ENCODE results near the gene ALG14. TPM values are rescaled to one million over a fixed set of nuclear protein-coding genes. Genes with fewer than 3 reads are reported as not detected.

Gene ALG14
- total RNA-seq, 1 donor from 2014 or later, result 10.5 TPM

DNA sequence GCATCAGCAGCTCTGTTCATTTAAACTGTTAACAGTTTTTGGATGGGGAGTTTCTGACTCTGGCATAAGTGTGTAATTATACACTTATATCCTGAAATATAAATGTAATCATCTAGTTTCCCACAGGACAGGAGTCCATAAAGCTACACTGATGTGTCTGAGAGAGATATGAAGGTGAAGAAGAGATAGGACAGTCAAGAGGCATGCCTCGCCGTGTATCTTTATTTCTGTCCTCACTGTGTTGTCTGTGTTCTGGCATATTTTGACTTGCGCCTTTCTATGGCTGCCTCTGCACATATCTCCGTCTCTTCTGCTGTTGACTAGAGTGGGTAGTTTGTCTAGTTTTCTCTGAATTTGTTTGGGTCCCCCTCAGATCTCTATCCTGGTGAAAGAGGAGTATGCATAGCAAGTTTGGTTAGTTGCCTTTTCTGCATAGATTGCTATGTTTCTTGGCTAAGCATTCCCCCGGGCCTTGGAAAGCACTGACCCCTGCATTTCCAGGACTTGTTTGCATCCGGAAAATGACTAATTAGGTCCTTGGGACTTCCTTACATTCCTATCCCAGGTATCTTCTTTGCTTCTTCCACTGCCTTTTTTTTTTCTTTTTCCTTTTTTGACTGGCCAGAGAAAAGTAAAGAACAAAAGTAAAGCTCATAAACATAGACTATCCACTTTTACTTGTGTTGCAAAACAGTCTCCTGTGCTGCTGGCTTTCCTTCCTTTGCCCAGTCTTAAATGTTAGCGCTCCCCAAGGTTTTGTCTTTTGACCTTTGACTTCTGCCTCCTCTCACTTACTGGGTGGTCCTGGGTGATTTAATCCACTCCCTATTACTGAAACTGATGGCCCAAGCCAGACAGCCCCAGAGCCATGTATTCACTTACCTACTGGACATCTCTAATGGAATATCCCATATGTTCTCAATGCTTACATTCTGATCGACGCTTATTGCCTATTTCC, 118.2 kb downstream of the ALG14 start:
- TF ChIP-seq, protein P1, sequence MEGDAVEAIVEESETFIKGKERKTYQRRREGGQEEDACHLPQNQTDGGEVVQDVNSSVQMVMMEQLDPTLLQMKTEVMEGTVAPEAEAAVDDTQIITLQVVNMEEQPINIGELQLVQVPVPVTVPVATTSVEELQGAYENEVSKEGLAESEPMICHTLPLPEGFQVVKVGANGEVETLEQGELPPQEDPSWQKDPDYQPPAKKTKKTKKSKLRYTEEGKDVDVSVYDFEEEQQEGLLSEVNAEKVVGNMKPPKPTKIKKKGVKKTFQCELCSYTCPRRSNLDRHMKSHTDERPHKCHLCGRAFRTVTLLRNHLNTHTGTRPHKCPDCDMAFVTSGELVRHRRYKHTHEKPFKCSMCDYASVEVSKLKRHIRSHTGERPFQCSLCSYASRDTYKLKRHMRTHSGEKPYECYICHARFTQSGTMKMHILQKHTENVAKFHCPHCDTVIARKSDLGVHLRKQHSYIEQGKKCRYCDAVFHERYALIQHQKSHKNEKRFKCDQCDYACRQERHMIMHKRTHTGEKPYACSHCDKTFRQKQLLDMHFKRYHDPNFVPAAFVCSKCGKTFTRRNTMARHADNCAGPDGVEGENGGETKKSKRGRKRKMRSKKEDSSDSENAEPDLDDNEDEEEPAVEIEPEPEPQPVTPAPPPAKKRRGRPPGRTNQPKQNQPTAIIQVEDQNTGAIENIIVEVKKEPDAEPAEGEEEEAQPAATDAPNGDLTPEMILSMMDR (IDR thresholded peaks at IDR 0.05; ENCODE audit: unreplicated experiment), result no peak
- Mint-ChIP-seq H3K9me3 (ENCODE audit: low read depth) (no peaks in the 10 kb centered on the region), H3K4me3 (ENCODE audit: low read depth) (no peak overlapping the region), H3K27ac (peak overlapping the region; percentile 29), H3K36me3 (ENCODE audit: insufficient read depth) (no peaks in the 10 kb centered on the region), H3K27me3 (no peaks in the 10 kb centered on the region), H3K4me1 (ENCODE audit: low read depth) (peaks cover 34% of the 10 kb centered on the region)
- DNase-seq (ENCODE audit: low spot score, unreplicated experiment), result no peak

DNA sequence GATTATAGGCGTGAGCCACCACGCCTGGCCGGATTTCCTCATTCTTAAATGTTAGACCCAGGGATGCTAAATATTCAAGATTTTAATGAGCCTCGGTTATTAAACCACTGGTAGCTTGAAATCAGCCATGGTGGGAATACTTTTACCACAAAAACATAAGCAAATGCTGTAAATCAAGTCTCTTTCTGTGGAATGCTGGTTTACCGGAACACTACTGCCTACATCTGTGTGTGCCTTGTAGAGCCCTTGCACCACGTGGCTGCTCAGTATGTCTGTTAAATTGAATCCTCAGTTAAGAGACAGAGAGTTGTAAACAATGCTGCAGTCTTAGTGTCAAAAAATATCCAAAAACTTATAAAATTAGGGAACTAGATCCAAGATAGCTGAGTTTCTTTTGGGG, 119.0 kb downstream of the ALG14 start:
- H3K4me1 Mint-ChIP-seq (ENCODE audit: low read depth), result peaks cover 35% of the 10 kb centered on the region
- no peaks in the 10 kb centered on the region for H3K9me3 Mint-ChIP-seq (ENCODE audit: low read depth)
- no peak overlapping the region for H3K4me3 Mint-ChIP-seq (ENCODE audit: low read depth)
- no peak overlapping the region for H3K27ac Mint-ChIP-seq
- H3K36me3 Mint-ChIP-seq (ENCODE audit: insufficient read depth), result no peaks in the 10 kb centered on the region
- H3K27me3 Mint-ChIP-seq, result no peaks in the 10 kb centered on the region
- TF ChIP-seq, protein P1 (IDR thresholded peaks at IDR 0.05; ENCODE audit: unreplicated experiment), result no peak
- DNase-seq (ENCODE audit: low spot score, unreplicated experiment), result no peak

DNA sequence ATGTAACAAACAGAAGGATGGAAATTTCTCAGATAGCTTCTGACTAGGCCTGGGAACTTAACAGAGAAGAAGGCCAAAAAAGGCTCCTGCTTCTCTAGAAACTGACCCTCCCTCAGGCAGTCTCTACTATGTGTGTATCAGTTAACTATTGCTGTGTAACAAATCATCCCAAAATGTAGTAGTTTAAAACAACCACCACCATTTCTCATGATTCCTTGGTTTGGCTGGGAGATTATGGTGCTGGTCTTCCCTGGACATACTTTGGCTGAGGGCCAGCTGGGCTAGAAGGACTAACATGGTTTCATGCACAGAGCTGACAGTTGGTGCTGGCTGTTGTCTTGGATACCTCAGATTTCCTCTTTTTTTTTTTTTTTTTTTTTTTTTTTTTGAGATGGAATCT, 119.6 kb downstream of the ALG14 start:
- H3K4me1 Mint-ChIP-seq (ENCODE audit: low read depth), result peaks cover 36% of the 10 kb centered on the region
- no peaks in the 10 kb centered on the region for H3K9me3 Mint-ChIP-seq (ENCODE audit: low read depth)
- H3K36me3 Mint-ChIP-seq (ENCODE audit: insufficient read depth), result no peaks in the 10 kb centered on the region
- H3K27ac Mint-ChIP-seq, result no peak overlapping the region
- no peak overlapping the region for H3K4me3 Mint-ChIP-seq (ENCODE audit: low read depth)
- no peaks in the 10 kb centered on the region for H3K27me3 Mint-ChIP-seq
- TF ChIP-seq, protein P1 (IDR thresholded peaks at IDR 0.05; ENCODE audit: unreplicated experiment), result no peak
- no peak for DNase-seq (ENCODE audit: low spot score, unreplicated experiment)

DNA sequence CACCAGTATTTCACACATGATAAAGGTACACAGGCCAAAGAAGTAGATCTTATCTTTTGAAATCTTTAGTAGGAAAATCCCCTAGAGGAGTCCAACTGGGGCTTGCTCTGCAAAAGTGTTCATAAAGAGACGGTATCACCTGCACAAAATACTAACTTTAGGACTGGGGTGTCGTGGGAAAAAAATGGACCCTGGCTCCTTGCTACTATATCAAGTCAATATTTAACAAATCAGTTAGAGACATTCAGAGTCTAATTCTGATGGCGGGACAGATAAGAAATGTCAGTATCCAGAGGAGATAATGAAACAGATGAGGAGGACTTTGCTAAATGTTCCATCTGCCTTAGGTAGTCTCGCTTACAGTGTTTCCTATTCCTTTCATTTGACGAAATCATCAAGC, 120.2 kb downstream of the ALG14 start:
- no peaks in the 10 kb centered on the region for H3K36me3 Mint-ChIP-seq (ENCODE audit: insufficient read depth)
- H3K4me1 Mint-ChIP-seq (ENCODE audit: low read depth), result peaks cover 37% of the 10 kb centered on the region
- DNase-seq (ENCODE audit: low spot score, unreplicated experiment), result no peak
- no peak overlapping the region for H3K4me3 Mint-ChIP-seq (ENCODE audit: low read depth)
- TF ChIP-seq, protein P1 (IDR thresholded peaks at IDR 0.05; ENCODE audit: unreplicated experiment), result no peak
- H3K27ac Mint-ChIP-seq, result no peak overlapping the region
- H3K9me3 Mint-ChIP-seq (ENCODE audit: low read depth), result no peaks in the 10 kb centered on the region
- no peaks in the 10 kb centered on the region for H3K27me3 Mint-ChIP-seq

DNA sequence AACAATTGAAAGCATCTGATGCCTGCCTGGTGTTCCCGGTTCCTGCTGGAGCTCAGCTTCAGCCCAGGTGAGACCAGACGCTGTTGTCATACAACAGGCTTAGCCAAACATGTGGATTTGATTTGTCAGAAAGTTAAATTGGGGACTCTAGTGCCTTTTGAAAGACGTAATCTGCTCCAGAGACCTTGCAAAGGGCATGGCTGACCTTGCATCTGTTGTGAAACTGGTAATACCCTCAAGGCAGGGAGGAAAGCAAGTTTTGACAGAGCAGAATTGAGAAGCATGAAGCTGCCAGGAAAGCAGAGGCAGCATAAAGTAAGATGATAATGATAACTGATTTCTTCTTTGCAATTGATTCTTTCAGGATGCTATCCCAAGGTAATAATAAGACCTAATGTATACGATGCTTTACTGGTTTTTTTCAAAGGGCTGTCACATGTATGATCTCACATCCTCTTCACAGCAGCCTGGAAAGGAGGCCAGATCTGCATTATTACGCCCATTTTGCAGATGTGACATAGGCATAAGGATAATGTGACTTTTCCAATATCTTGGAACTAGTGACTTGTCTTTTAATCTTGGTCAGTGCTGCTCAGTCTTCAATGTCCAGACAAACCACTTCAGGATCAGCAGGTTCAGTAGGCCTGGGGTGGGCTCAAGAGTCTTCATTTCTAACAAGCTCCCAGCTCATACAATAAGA, 121.1 kb downstream of the ALG14 start:
- no peak overlapping the region for H3K27ac Mint-ChIP-seq
- H3K9me3 Mint-ChIP-seq (ENCODE audit: low read depth), result no peaks in the 10 kb centered on the region
- no peaks in the 10 kb centered on the region for H3K36me3 Mint-ChIP-seq (ENCODE audit: insufficient read depth)
- no peak overlapping the region for H3K4me3 Mint-ChIP-seq (ENCODE audit: low read depth)
- H3K27me3 Mint-ChIP-seq, result no peaks in the 10 kb centered on the region
- DNase-seq (ENCODE audit: low spot score, unreplicated experiment), result no peak
- TF ChIP-seq, protein P1 (IDR thresholded peaks at IDR 0.05; ENCODE audit: unreplicated experiment), result no peak
- peaks cover 45% of the 10 kb centered on the region for H3K4me1 Mint-ChIP-seq (ENCODE audit: low read depth)
